Measurements from ENCODE around the gene DAB2IP.

Gene DAB2IP

GRCh38 chr9:121748727-121749423 lies 97.4 kb downstream of the DAB2IP start:
- H3K4me3 ChIP-seq, result no peak overlapping the region
- peak overlapping the region in 11 of 21 experiments; percentile 8 to 80 (median 43) for H3K27ac ChIP-seq

GRCh38 chr9:121749614-121750013 lies 98.2 kb downstream of the DAB2IP start:
- H3K27ac ChIP-seq, result peak overlapping the region in 10 of 21 experiments; percentile 8 to 80 (median 28)
- H3K4me3 ChIP-seq, result no peak overlapping the region

GRCh38 chr9:121750259-121750714 lies 98.9 kb downstream of the DAB2IP start:
- H3K27ac ChIP-seq, result peak overlapping the region in 3 of 21 experiments; percentile 30 to 57 (median 49)
- no peak overlapping the region for H3K4me3 ChIP-seq

- H3K27ac ChIP-seq, result peak overlapping the region in 5 of 21 experiments; percentile 14 to 57 (median 49)
Measured at GRCh38 chr9:121750715-121751623, 99.5 kb downstream of the DAB2IP start.

GRCh38 chr9:121751686-121752445 lies 100.4 kb downstream of the DAB2IP start:
- Histone ChIP-seq H3K4me3 (no peak overlapping the region), H3K27ac (peak overlapping the region in 8 of 21 experiments; percentile 3 to 49 (median 24))

More at GRCh38 chr9:121750715-121751623, 99.5 kb downstream of the DAB2IP start:
- H3K4me3 ChIP-seq, result no peak overlapping the region

- Histone ChIP-seq H3K27ac (peak overlapping the region in 5 of 21 experiments; percentile 14 to 57 (median 28)), H3K4me3 (no peak overlapping the region)
Measured at GRCh38 chr9:121752929-121753328, 101.5 kb downstream of the DAB2IP start.

- Histone ChIP-seq H3K27ac (peak overlapping the region in 10 of 21 experiments; percentile 14 to 72 (median 51)), H3K4me3 (no peak overlapping the region)
Measured at GRCh38 chr9:121753802-121754654, 102.6 kb downstream of the DAB2IP start.

GRCh38 chr9:121754655-121755436 lies 103.4 kb downstream of the DAB2IP start:
- Histone ChIP-seq H3K27ac (peak overlapping the region in 11 of 21 experiments; percentile 14 to 72 (median 47)), H3K4me3 (no peak overlapping the region)

GRCh38 chr9:121755581-121755980 lies 104.1 kb downstream of the DAB2IP start:
- H3K27ac ChIP-seq, result peak overlapping the region in 3 of 21 experiments; percentile 41 to 72 (median 55)
- no peak overlapping the region for H3K4me3 ChIP-seq

- H3K4me3 ChIP-seq, result no peak overlapping the region
- peak overlapping the region in 1 of 21 experiments; percentile 9 for H3K27ac ChIP-seq
Measured at GRCh38 chr9:121756474-121757280, 105.2 kb downstream of the DAB2IP start.

GRCh38 chr9:121757281-121757585 lies 105.8 kb downstream of the DAB2IP start:
- no peak overlapping the region for H3K4me3 ChIP-seq
- H3K27ac ChIP-seq, result no peak overlapping the region

- Histone ChIP-seq H3K4me3 (no peak overlapping the region), H3K27ac (no peak overlapping the region)
Measured at GRCh38 chr9:121758693-121759092, 107.3 kb downstream of the DAB2IP start.

GRCh38 chr9:121759996-121760395 lies 108.6 kb downstream of the DAB2IP start:
- no peak overlapping the region for H3K27ac ChIP-seq
- H3K4me3 ChIP-seq, result no peak overlapping the region

GRCh38 chr9:121760571-121760970 lies 109.1 kb downstream of the DAB2IP start:
- Histone ChIP-seq H3K4me3 (no peak overlapping the region), H3K27ac (no peak overlapping the region)

GRCh38 chr9:121763131-121763530 lies 111.7 kb downstream of the DAB2IP start:
- no peak overlapping the region for H3K4me3 ChIP-seq
- H3K27ac ChIP-seq, result no peak overlapping the region

- Histone ChIP-seq H3K4me3 (no peak overlapping the region), H3K27ac (peak overlapping the region in 7 of 21 experiments; percentile 50 to 74 (median 59))
Measured at GRCh38 chr9:121763561-121764370, 112.3 kb downstream of the DAB2IP start.

GRCh38 chr9:121764371-121764730 lies 112.9 kb downstream of the DAB2IP start:
- H3K27ac ChIP-seq, result peak overlapping the region in 13 of 21 experiments; percentile 7 to 74 (median 59)

More at GRCh38 chr9:121764371-121764730, 112.9 kb downstream of the DAB2IP start:
- no peak overlapping the region for H3K4me3 ChIP-seq

All from skin epidermis (tissue), 12 donors.